ENCODE results near the gene GABARAP.
A peak's percentile ranks its signal among the peaks of the same experiment; 100 is the strongest.

GABARAP gene

GRCh38 chr17:7239091-7240027 lies 2.9 kb downstream of the GABARAP start, which contains the start of gene PHF23:
Gene PHF23, minus strand, starts transcription at chr17:7239457. Its CDS starts 178 bp downstream, at chr17:7239279.
- peak; percentile 99 for DNase-seq

- no peak for DNase-seq
Observed at GRCh38 chr17:7238420-7239090, 3.7 kb downstream of the GABARAP start.

GRCh38 chr17:7237761-7238419 lies 4.4 kb downstream of the GABARAP start:
- DNase-seq: peak; percentile 50

- DNase-seq: no peak
Observed at GRCh38 chr17:7237266-7237760, 4.9 kb downstream of the GABARAP start.

GRCh38 chr17:7236808-7237207 lies 5.4 kb downstream of the GABARAP start:
- no peak for DNase-seq

GRCh38 chr17:7235693-7236665 lies 6.3 kb downstream of the GABARAP start:
- no peak for DNase-seq

GRCh38 chr17:7234083-7234951 lies 7.9 kb downstream of the GABARAP start, which contains the start of gene DVL2:
Gene DVL2, minus strand, starts transcription at chr17:7234517. Its CDS starts 255 bp downstream, at chr17:7234262.
- DNase-seq: peak; percentile 89 to 90

GRCh38 chr17:7233701-7234082 lies 8.6 kb downstream of the GABARAP start:
- no peak for DNase-seq

GRCh38 chr17:7232114-7232513 lies 10.1 kb downstream of the GABARAP start:
- no peak for DNase-seq

- DNase-seq: no peak
Observed at GRCh38 chr17:7229504-7229903, 12.7 kb downstream of the GABARAP start.

GRCh38 chr17:7228920-7229319 lies 13.3 kb downstream of the GABARAP start:
- no peak for DNase-seq

- no peak for DNase-seq
Observed at GRCh38 chr17:7226721-7227710, 15.2 kb downstream of the GABARAP start.

- no peak for DNase-seq
Observed at GRCh38 chr17:7225711-7226331, 16.4 kb downstream of the GABARAP start.

GRCh38 chr17:7224661-7225111 lies 17.6 kb downstream of the GABARAP start:
- no peak for DNase-seq

- DNase-seq: no peak
Observed at GRCh38 chr17:7224110-7224509, 18.1 kb downstream of the GABARAP start.

GRCh38 chr17:7223375-7223774 lies 18.9 kb downstream of the GABARAP start:
- no peak for DNase-seq

- no peak for DNase-seq
Observed at GRCh38 chr17:7222972-7223292, 19.3 kb downstream of the GABARAP start.

GRCh38 chr17:7222093-7222971 lies 19.9 kb downstream of the GABARAP start:
- DNase-seq: no peak

Data from NCI-H1930 (cell line).